GM15510 (cell line): ENCODE results near the gene ATG13.

Experiments used
- POLR2A ChIP-seq: IDR thresholded peaks from 3 replicates; pipeline ENCODE4 v1.6.1; 2011; ENCODE audit warnings: borderline replicate concordance; ENCODE audit not compliant: insufficient read length; ENCODE audit errors: extremely low read depth

The ATG13 gene

GRCh38 chr11:46599340-46600193 lies 17.8 kb upstream of the ATG13 start:
- no peak for TF ChIP-seq POLR2A

GRCh38 chr11:46600194-46600960 lies 17.0 kb upstream of the ATG13 start:
- TF ChIP-seq POLR2A: no peak

GRCh38 chr11:46601129-46601528 lies 16.2 kb upstream of the ATG13 start:
- TF ChIP-seq POLR2A: no peak

DNA sequence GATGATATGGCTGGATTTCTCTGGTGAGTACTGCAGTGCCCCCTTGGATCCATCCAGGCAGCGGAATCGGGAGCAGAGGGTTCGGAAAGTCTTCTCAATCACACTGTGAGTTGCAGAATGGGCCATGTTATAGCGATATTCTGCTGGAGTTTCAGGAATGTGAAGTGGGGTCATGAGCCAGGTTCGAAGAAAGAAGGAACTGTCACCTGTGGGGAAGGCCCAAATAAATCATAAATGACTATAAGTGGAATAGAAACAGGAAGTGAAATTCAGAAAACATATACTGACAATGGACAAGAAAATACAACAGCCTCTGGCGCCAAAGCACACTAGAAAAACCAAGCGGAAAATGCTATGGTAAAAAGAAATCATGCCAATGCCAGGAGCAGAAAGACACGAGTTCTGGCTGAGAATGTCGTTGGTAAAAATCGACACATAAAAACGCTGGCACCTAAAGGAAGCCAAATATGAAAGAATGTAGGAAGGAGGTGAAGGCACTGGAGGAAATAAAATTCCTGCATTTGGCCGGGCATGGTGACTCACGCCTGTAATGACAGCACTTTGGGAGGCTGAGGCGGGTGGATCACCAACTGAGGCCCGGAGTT lies 13.5 kb upstream of the ATG13 start:
- no peak for TF ChIP-seq POLR2A

DNA sequence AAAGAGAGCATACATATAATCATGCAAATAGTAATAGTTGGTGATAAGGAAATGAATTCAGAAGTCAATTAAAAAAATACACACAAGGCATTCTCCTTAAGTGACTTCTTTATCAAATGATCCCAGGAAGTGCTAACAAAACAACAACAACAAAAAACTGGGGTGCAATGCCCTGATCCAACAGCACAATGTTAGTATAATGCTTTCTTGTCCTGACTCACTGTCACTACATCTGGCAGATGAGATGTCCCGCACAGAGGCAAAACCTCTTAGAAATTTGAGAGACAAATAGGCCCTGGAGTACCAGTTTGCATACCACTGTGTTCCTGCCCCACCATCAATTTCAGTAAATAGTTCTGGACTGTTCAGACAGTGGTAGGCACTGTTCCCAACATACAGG lies 12.6 kb upstream of the ATG13 start:
- no peak for TF ChIP-seq POLR2A

DNA sequence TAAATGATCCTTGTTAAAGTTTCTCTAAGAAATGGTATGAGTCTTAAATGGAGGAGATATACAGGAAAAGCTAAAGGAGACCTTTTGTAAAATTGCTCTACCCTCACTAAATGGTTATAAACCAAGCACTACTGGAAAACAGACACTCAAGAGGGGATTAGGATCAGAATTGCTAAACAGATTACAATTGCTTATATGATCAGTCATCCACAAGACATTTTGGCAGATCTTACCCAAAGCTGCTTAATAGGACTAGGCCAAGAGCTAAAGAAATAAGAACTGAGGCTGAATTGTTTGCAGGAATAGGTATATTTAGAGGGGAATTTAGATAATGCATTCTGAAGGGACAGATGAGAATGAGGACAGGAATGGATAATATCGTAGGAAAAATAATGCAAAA lies 9.8 kb upstream of the ATG13 start:
- TF ChIP-seq POLR2A: no peak

- no peak for TF ChIP-seq POLR2A
These were observed 8.0 kb upstream of the ATG13 start for GRCh38 chr11:46609386-46609785.

- no peak for TF ChIP-seq POLR2A
These were observed 5.6 kb upstream of the ATG13 start for GRCh38 chr11:46611526-46612304.

DNA sequence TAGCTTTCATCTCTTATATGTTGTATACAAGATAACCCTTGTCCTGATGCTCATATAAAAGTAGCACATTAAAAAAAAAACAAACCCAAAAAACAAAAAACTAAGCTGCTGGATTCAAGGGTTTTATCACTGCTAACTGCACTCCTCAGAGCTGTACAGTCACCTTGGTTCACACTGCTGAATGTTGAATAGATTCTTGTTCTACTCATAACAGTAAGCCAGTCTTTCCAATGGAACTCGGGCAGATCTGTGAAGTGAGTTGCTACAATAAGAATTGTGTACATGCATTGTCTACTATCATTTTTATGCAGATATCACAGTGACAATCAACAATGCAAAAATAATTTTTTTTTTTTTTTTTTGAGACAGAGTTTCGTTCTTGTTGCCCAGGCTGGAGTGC lies 5.0 kb upstream of the ATG13 start:
- TF ChIP-seq POLR2A: no peak

GRCh38 chr11:46615756-46616155 lies 1.6 kb upstream of the ATG13 start:
- no peak for TF ChIP-seq POLR2A

DNA sequence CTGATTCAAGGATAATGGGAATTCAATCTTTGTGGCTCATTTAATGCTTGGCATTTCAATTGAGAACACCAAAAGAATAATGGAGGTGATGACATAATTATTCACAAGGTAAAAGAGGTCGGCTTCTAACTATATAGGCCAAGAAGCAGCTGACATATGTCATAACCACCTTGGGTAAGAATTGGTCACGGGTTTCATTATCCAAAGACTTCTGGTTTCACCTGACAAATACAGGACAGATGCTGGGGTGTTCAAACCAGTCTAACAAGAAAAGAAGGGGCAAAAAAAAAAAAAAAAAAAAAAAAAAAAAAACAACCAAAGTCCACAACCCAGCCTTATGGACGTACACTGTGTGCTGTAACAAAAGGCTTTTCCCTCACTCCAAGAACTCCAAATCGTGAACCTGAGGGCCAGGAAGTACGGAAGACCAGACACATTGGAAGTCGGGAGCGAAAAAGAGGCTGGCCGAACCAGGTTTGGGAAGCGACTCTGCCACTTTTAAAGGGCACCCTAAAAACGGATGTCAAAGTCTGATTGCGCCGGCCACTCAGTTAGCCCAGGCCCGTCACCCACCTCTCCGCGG lies 711 bp upstream of the ATG13 start:
- TF ChIP-seq POLR2A: peak; percentile 58

- TF ChIP-seq POLR2A: no peak
These were observed 590 bp downstream of the ATG13 start for GRCh38 chr11:46617972-46618314.

- no peak for TF ChIP-seq POLR2A
These were observed 1.5 kb downstream of the ATG13 start for GRCh38 chr11:46618837-46619236.

DNA sequence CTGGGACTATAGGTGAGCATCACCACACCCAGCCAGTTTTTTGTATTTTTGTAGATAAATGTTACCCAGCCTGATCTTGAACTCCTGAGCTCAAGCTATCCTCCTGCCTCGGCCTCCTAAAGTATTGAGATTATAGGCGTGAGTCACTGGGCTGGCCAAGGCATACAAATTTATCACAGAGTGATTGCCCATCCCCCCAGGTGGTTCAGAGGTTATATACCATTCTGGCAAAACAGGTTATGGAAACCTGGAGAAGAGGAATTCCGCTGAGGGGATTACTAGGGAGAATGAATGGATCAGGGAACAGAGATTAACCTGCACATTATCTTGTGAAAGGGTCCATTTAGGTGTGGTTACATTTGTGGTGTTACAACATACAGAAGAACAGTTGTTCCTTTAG lies 8.1 kb downstream of the ATG13 start:
- no peak for TF ChIP-seq POLR2A
